GM13976 (cell line): ENCODE results near the gene TTC21A.
"Not testable (repeated sequence)": the region's sequence is repeated elsewhere in the genome, so short reads cannot be mapped to it uniquely, and the experiment has no call there.

ENCODE experiments used
- DNase-seq: peaks from one replicate; pipeline ENCODE4 v3.0.0; 2012; ENCODE audit warnings: low spot score
- CTCF ChIP-seq: IDR thresholded peaks from 2 replicates; pipeline ENCODE4 v1.5.1; 2012; ENCODE audit warnings: borderline replicate concordance, mild to moderate bottlenecking; ENCODE audit not compliant: insufficient read depth; ENCODE audit errors: extremely low read depth, missing control alignments, control extremely low read depth
- in situ Hi-C: fragments of 300-500 bp; cut with MboI; formaldehyde crosslinking; loops from one replicate; pipeline ENCODE4 v1.12.0; 2022; ENCODE audit warnings: low sequenced_read_pairs, mixed read lengths, inconsistent platforms; ENCODE audit not compliant: unreplicated experiment

TTC21A gene

GRCh38 chr3:39165518-39165917 is 58.0 kb downstream of the TTC21A start:
- DNase-seq = no peak
- in situ Hi-C loops = no loop called here
- no peak for TF ChIP-seq CTCF

- in situ Hi-C loops = no loop called here
- DNase-seq = no peak
- TF ChIP-seq CTCF = no peak
Measured at GRCh38 chr3:39166134-39166710, 58.7 kb downstream of the TTC21A start.

DNA sequence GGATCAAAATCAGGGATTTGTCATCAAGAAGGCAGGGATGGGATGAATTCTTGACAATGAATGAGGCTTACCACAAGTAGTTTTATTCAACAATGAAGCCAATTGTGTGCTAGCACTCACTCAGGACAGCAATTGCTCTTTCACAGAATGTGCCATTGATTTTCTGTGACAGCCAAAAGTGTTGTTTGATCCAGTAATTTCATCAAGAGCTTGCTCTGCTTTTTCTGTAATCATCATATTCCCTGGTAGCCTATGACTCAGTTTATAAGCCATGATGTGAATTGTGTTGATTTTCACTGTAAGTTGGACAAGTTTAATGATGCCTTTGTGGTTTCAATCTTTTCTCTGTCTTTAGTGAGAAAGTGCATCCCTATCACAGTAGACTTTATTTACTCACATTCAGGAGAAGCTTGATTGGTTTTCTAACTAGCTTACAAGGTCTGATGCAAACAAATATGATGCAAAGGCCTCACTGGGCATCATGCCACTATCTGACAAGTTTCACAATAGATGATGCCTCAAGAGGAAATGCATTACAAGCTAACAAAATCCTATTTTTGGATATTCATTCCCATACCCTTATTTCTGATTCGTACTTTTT is 59.6 kb downstream of the TTC21A start:
- no peak for TF ChIP-seq CTCF
- DNase-seq = no peak
- in situ Hi-C loops = no loop called here

DNA sequence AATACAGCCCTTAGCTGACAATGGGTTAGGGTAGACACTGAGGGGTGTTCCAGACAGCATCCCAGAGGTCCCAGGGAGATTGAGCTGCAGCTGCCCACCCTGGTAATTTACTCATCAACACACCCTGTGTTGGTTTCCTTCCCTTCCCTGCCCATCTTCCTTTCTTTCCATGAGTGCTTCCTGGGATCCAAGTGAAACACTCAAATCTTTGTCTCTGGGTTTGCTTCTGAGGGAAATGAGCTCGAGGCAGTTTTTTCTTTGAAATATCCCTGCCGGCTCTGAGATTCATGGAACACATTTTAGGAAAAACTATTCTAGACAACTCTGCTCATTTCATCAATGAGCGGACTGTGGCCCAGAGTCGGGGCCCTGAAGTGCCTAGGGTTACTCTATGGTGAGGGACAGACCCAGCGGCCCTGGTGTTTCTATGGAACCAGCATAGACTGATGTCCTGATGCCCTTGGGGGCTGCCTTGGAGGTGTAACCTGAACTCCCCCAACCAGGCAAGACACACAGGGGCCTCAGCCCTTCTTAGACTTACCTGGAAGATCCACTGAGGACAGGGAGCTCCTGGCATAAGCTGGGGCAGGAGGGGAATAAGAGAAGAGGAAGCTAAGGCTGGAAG is 60.8 kb downstream of the TTC21A start:
- in situ Hi-C loops = no loop called here
- no peak for DNase-seq
- TF ChIP-seq CTCF = no peak

GRCh38 chr3:39169712-39170111 is 62.2 kb downstream of the TTC21A start:
- no peak for TF ChIP-seq CTCF
- DNase-seq = no peak
- in situ Hi-C loops = no loop called here

DNA sequence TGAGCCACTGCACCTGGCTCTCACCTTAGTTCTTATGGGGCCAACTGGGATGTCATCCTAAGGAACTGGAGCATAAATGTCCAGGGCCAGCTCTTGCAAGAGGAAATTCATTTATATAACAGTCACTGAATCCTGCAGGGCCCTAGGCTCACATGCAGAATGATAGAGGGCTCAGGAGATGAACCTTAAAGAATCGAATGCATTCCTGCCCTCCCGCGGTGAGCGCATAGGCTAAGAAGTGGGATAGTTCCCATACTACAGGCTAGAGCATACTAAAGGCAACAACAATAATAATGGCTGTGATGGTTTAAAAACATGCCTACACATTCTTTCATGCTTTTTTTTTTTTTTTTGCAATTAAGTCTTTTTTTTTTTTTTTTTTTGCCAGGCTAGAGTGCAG is 63.0 kb downstream of the TTC21A start:
- DNase-seq = no peak
- in situ Hi-C loops = no loop called here
- no peak for TF ChIP-seq CTCF

DNA sequence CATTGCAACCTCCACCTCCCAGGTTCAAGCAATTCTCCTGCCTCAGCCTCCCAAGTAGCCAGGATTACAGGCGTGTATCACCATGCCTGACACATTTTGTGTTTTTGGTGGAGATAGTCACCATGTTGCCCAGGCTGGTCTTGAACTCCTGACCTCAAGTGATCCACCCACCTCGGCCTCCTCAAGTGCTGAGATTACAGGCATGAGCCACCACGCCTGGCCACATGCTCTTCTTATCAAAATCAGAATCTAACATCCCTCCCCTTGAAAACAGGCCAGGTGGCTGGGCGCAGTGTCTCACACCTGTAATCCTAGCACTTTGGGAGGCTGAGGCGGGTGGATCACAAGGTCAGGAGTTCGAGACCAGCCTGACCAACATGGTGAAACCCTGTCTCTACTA is 63.4 kb downstream of the TTC21A start:
- in situ Hi-C loops, DNase-seq: not testable (repeated sequence)
